LNCaP clone FGC (cell line): ENCODE measurements around the gene FHL3.

Experiments used
- DNase-seq: peaks from one replicate; pipeline ENCODE4 v3.0.0-alpha.2; 2011; ENCODE audit warnings: low read depth
- H3K4me3 ChIP-seq: 2 replicates; pipeline ENCODE4 v1.5.1; 2011; ENCODE audit warnings: mild to moderate bottlenecking, low read depth, low read length, control low read depth
- CTCF ChIP-seq: IDR thresholded peaks from 2 replicates; pipeline ENCODE4 v1.5.1; 2012; ENCODE audit warnings: mild to moderate bottlenecking; ENCODE audit not compliant: control insufficient read depth, insufficient read depth; ENCODE audit errors: extremely low read depth

FHL3 gene

GRCh38 chr1:37951041-37951782 lies 54.1 kb downstream of the FHL3 start:
- H3K4me3 ChIP-seq = no peak overlapping the region
- no peak for DNase-seq
- no peak for TF ChIP-seq CTCF

GRCh38 chr1:37949524-37950152 lies 55.7 kb downstream of the FHL3 start:
- no peak overlapping the region for H3K4me3 ChIP-seq
- no peak for TF ChIP-seq CTCF
- DNase-seq = no peak

GRCh38 chr1:37948841-37949240 lies 56.5 kb downstream of the FHL3 start:
- no peak for DNase-seq
- no peak overlapping the region for H3K4me3 ChIP-seq
- no peak for TF ChIP-seq CTCF

GRCh38 chr1:37948166-37948565 lies 57.1 kb downstream of the FHL3 start:
- H3K4me3 ChIP-seq = no peak overlapping the region
- DNase-seq = no peak
- no peak for TF ChIP-seq CTCF

GRCh38 chr1:37947364-37947763 lies 58.0 kb downstream of the FHL3 start:
- no peak for DNase-seq
- H3K4me3 ChIP-seq = no peak overlapping the region
- no peak for TF ChIP-seq CTCF
